ENCODE results near the gene BATF.

GRCh38 chr14:75511201-75511600 is 11.1 kb upstream of the BATF start:
- TF ChIP-seq, protein P1, sequence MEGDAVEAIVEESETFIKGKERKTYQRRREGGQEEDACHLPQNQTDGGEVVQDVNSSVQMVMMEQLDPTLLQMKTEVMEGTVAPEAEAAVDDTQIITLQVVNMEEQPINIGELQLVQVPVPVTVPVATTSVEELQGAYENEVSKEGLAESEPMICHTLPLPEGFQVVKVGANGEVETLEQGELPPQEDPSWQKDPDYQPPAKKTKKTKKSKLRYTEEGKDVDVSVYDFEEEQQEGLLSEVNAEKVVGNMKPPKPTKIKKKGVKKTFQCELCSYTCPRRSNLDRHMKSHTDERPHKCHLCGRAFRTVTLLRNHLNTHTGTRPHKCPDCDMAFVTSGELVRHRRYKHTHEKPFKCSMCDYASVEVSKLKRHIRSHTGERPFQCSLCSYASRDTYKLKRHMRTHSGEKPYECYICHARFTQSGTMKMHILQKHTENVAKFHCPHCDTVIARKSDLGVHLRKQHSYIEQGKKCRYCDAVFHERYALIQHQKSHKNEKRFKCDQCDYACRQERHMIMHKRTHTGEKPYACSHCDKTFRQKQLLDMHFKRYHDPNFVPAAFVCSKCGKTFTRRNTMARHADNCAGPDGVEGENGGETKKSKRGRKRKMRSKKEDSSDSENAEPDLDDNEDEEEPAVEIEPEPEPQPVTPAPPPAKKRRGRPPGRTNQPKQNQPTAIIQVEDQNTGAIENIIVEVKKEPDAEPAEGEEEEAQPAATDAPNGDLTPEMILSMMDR (IDR thresholded peaks at IDR 0.05 in 4 of 5, conservative IDR thresholded peaks at IDR 0.05 in 1 of 5): no peak
- no peak for TF ChIP-seq POLR2A (IDR thresholded peaks at IDR 0.05)

Data from gastrocnemius medialis (tissue), 4 donors.